ENCODE results near the gene ALOXE3. TPM values are rescaled to one million over a fixed set of nuclear protein-coding genes. Genes with fewer than 3 reads are reported as not detected.
A peak's percentile ranks its signal among the peaks of the same experiment; 100 is the strongest.

The ALOXE3 gene
- total RNA-seq, 2 experiments from 2014 or later, result 0.81 to 0.91 TPM

GRCh38 chr17:8074554-8074953 lies 43.8 kb downstream of the ALOXE3 start:
- peaks cover 44% of the 10 kb centered on the region for H3K27me3 Mint-ChIP-seq
- no peak for DNase-seq
- Histone ChIP-seq H3K4me3 (ENCODE audit: low read length) (no peak overlapping the region), H3K4me1 (ENCODE audit: insufficient read depth, low read length) (peaks cover 32% of the 10 kb centered on the region), H3K27ac (ENCODE audit: low read depth in 1 of 2, low read length in 2 of 2) (no peak overlapping the region), H3K9me3 (ENCODE audit: control insufficient read depth in 1 of 2, insufficient read depth in 1 of 2, low read length in 2 of 2) (peaks cover 0 to 5% of the 10 kb centered on the region in 2 experiments), H3K36me3 (ENCODE audit: insufficient read depth, low read length) (no peaks in the 10 kb centered on the region), H3K27me3 (ENCODE audit: control insufficient read depth in 1 of 2, insufficient read depth in 2 of 2, low read length in 2 of 2) (peaks cover 27 to 39% of the 10 kb centered on the region in 2 experiments)
- H3K4me1 Mint-ChIP-seq (ENCODE audit: low read depth), result peaks cover 31% of the 10 kb centered on the region
- H3K27ac Mint-ChIP-seq, result no peak overlapping the region
- H3K4me3 Mint-ChIP-seq, result no peak overlapping the region
- CTCF ChIA-PET, result interaction anchor here (1.5 to 2.6 kb wide), 12 partner anchors 9 to 387 kb away, joined by 3 to 59 read pairs (median 8); partner anchors contain the start of genes ALOXE3, CNTROB, TRAPPC1 and WRAP53
- peaks cover 4% of the 10 kb centered on the region for H3K36me3 Mint-ChIP-seq (ENCODE audit: low read depth)
- H3K9me3 Mint-ChIP-seq, result no peaks in the 10 kb centered on the region
- ATAC-seq (ENCODE audit: poor library complexity), result no peak
- intact Hi-C loops (cut with DNase I, micrococcal nuclease), result no loop called here
- TF ChIP-seq CTCF (IDR thresholded peaks at IDR 0.05), result no peak
- POLR2A ChIA-PET, result interaction anchor here (1.4 to 2.5 kb wide), 2 partner anchors 14 to 45 kb away, joined by 9 to 24 read pairs; partner anchors contain the start of gene ALOXE3

GRCh38 chr17:8073627-8074484 lies 44.5 kb downstream of the ALOXE3 start:
- intact Hi-C loops (cut with DNase I, micrococcal nuclease), result loop anchor here in 1 of 2 experiments (2.0 kb wide), 1 partner anchor 45 kb away; the partner anchor contains the start of gene ALOXE3
- Histone ChIP-seq H3K36me3 (ENCODE audit: insufficient read depth, low read length) (no peaks in the 10 kb centered on the region), H3K4me3 (ENCODE audit: low read length) (peak overlapping the region; percentile 31), H3K9me3 (ENCODE audit: control insufficient read depth in 1 of 2, insufficient read depth in 1 of 2, low read length in 2 of 2) (peaks cover 0 to 5% of the 10 kb centered on the region in 2 experiments), H3K27me3 (ENCODE audit: control insufficient read depth in 1 of 2, insufficient read depth in 2 of 2, low read length in 2 of 2) (peaks cover 27 to 39% of the 10 kb centered on the region in 2 experiments), H3K4me1 (ENCODE audit: insufficient read depth, low read length) (peaks cover 25% of the 10 kb centered on the region), H3K27ac (ENCODE audit: low read depth in 1 of 2, low read length in 2 of 2) (no peak overlapping the region)
- TF ChIP-seq CTCF (IDR thresholded peaks at IDR 0.05), result peak; percentile 91
- peak overlapping the region; percentile 18 for H3K27ac Mint-ChIP-seq
- no peaks in the 10 kb centered on the region for H3K9me3 Mint-ChIP-seq
- peak; percentile 94 for ATAC-seq (ENCODE audit: poor library complexity)
- peak; percentile 75 to 95 (median 83) for DNase-seq
- peaks cover 26% of the 10 kb centered on the region for H3K4me1 Mint-ChIP-seq (ENCODE audit: low read depth)
- ChIA-PET CTCF (interaction anchor here (0.5 to 2.6 kb wide), 32 partner anchors 9 to 924 kb away, joined by 3 to 59 read pairs (median 4); partner anchors contain the start of genes ALOX12B, ALOXE3, AURKB and CNTROB), POLR2A (interaction anchor here (0.7 to 2.5 kb wide), 7 partner anchors 12 to 387 kb away, joined by 3 to 24 read pairs (median 5); partner anchors contain the start of genes ALOXE3, CTC1 and PFAS)
- H3K36me3 Mint-ChIP-seq (ENCODE audit: low read depth), result no peaks in the 10 kb centered on the region
- H3K27me3 Mint-ChIP-seq, result peaks cover 44% of the 10 kb centered on the region
- H3K4me3 Mint-ChIP-seq, result peak overlapping the region; percentile 87

- peaks cover 48% of the 10 kb centered on the region for H3K27me3 Mint-ChIP-seq
- DNase-seq, result peak in 13 of 14 experiments; percentile 16 to 66 (median 26)
- intact Hi-C loops (cut with DNase I, micrococcal nuclease), result loop anchor here in 1 of 2 experiments (2.0 kb wide), 1 partner anchor 46 kb away; the partner anchor contains the start of gene ALOXE3
- Histone ChIP-seq H3K4me1 (ENCODE audit: insufficient read depth, low read length) (peaks cover 24% of the 10 kb centered on the region), H3K4me3 (ENCODE audit: low read length) (peak overlapping the region; percentile 47), H3K27me3 (ENCODE audit: control insufficient read depth in 1 of 2, insufficient read depth in 2 of 2, low read length in 2 of 2) (peaks cover 27 to 39% of the 10 kb centered on the region in 2 experiments), H3K9me3 (ENCODE audit: control insufficient read depth in 1 of 2, insufficient read depth in 1 of 2, low read length in 2 of 2) (peaks cover 0 to 5% of the 10 kb centered on the region in 2 experiments), H3K27ac (ENCODE audit: low read depth in 1 of 2, low read length in 2 of 2) (no peak overlapping the region), H3K36me3 (ENCODE audit: insufficient read depth, low read length) (no peaks in the 10 kb centered on the region)
- no peaks in the 10 kb centered on the region for H3K9me3 Mint-ChIP-seq
- ChIA-PET CTCF (interaction anchor here (0.6 to 2.6 kb wide), 28 partner anchors 8 to 925 kb away, joined by 3 to 59 read pairs (median 4); partner anchors contain the start of genes ALOX12B, ALOXE3, AURKB and CNTROB), POLR2A (interaction anchor here (1.0 to 2.5 kb wide), 6 partner anchors 13 to 386 kb away, joined by 3 to 24 read pairs (median 6); partner anchors contain the start of genes ALOXE3, CTC1 and PFAS)
- H3K27ac Mint-ChIP-seq, result peak overlapping the region; percentile 18
- H3K4me1 Mint-ChIP-seq (ENCODE audit: low read depth), result peaks cover 26% of the 10 kb centered on the region
- peak overlapping the region; percentile 75 for H3K4me3 Mint-ChIP-seq
- no peak for TF ChIP-seq CTCF (IDR thresholded peaks at IDR 0.05)
- peak; percentile 48 for ATAC-seq (ENCODE audit: poor library complexity)
- no peaks in the 10 kb centered on the region for H3K36me3 Mint-ChIP-seq (ENCODE audit: low read depth)
These were observed 45.4 kb downstream of the ALOXE3 start for GRCh38 chr17:8072729-8073461.
